Heart right ventricle (tissue), 16 donors: ENCODE data around the gene NACC1. TPM values are rescaled to one million over a fixed set of nuclear protein-coding genes. Genes with fewer than 3 reads are reported as not detected.
A peak's percentile ranks its signal among the peaks of the same experiment; 100 is the strongest.

Experiments used
- ATAC-seq, 8 donors: fragments of 200-7000 bp; cut with Tn5 transposase; one replicate each; pipeline ENCODE4 v1.9.1; 2020; ENCODE audit warnings: mild to moderate bottlenecking in 8 of 8, moderate library complexity in 8 of 8, moderate number of reproducible peaks in 1 of 8
- DNase-seq, 2 donors: peaks; one replicate each; pipeline ENCODE4 v3.0.0-alpha.2; 2020
- H3K27ac ChIP-seq, 10 donors: fragments of 200-600 bp; sonication (generic) in 2 of 10; one replicate each; pipeline versions ENCODE4 v1.5.0 to v1.8.0; 2020 to 2022; ENCODE audit warnings: mild to moderate bottlenecking in 3 of 10
- H3K27me3 ChIP-seq, 7 donors: fragments of 200-600 bp; one replicate each; pipeline ENCODE4 v1.8.0; 2021 to 2022; ENCODE audit warnings: mild to moderate bottlenecking in 2 of 7
- H3K36me3 ChIP-seq, 9 donors: fragments of 200-600 bp; sonication (generic) in 1 of 9; one replicate each; pipeline versions ENCODE4 v1.5.0 to v1.8.0; 2020 to 2022; ENCODE audit warnings: mild to moderate bottlenecking in 2 of 9
- H3K4me1 ChIP-seq, 9 donors: fragments of 200-600 bp; sonication (generic) in 1 of 9; one replicate each; pipeline versions ENCODE4 v1.5.0 to v1.8.0; 2020 to 2022; ENCODE audit warnings: mild to moderate bottlenecking in 4 of 9
- H3K4me3 ChIP-seq, 10 donors: fragments of 200-600 bp; sonication (generic) in 2 of 10; one replicate each; pipeline versions ENCODE4 v1.5.0 to v1.8.0; 2020 to 2022; ENCODE audit warnings: mild to moderate bottlenecking in 7 of 10, moderate library complexity in 2 of 10
- H3K9me3 ChIP-seq, 11 donors: fragments of 200-600 bp in 10 of 11; sonication (generic) in 2 of 11; one replicate each; pipeline versions ENCODE4 v1.5.0 to v1.8.0; 2013 to 2022; ENCODE audit warnings: mild to moderate bottlenecking in 2 of 11, control low read depth in 1 of 11, moderate library complexity in 1 of 11
- WGBS, 2 donors: extraction: QIAGEN DNeasy Blood & Tissue Kit; methylation state at CpG; one replicate each; pipeline ENCODE4 v1.1.7; 2013; ENCODE audit warnings: inconsistent platforms in 1 of 2; 5-methylcytosine and 5-hydroxymethylcytosine counted together
- intact Hi-C, 10 donors: fragments of 100-400 bp; cut with DNase I; formaldehyde crosslinking; loops; one replicate each; pipeline versions ENCODE4 v1.11.1 to v1.14.2; 2022
- polyA plus RNA-seq, 2 donors: library from polyadenylated mRNA; stranded (reverse); fragments of 200-250 nt; gene quantifications; one replicate each; pipeline ENCODE4 v1.2.3, GENCODE V29; 2013
- total RNA-seq, 10 donors: library from RNA; stranded (reverse); fragmentation: NEBNext Ultra II Directional in 3 of 10; extraction: Animal tissue kit (Norgen Biotek cat#: 25700) in 3 of 10; gene quantifications; one replicate each; pipeline versions ENCODE4 v1.2.1 to v1.2.4, GENCODE V29; 2021 to 2023
- TF ChIP-seq, protein P1 (sequence below), 9 donors: fragments of 200-600 bp; sonication (generic) in 2 of 9; IDR thresholded peaks; one replicate each; pipeline versions ENCODE4 v1.5.0 to v1.8.0; 2021 to 2022; ENCODE audit warnings: antibody characterized with exemption in 9 of 9, mild to moderate bottlenecking in 5 of 9, moderate library complexity in 1 of 9
- donor health status: Arrhythmogenic right ventricular cardiomyopathy.
- donor health status: ischemic (EF 13 %, LVEDD 7.1; RV severe dilation, severe dysfunction).
- donor health status: healthy with polysubstance abuse.
- donor health status: DM: no; HTN: yes; CAD: no.
- donor health status: DM: no; HTN: no; CAD: no.
- donor health status: ischemic (EF 25% LVEDD 6.9; RV normal size, moderate dysfunction).
- donor health status: ischemic (EF 25% LVEDD 5.7; RV mildly dilated, moderate dysfunction).
- donor health status: healthy.
- donor health status: DM: yes; HTN: yes; CAD: no.
- donor health status: Ischemic cardiomyopathy.
- donor health status: ischemic (EF 35%, LVEDD 5.7; RV mildly dilated, moderate dysfunction).
- donor health status: nonischemic (EF 11% LVEDD 7.7; RV severe dilation, severe dysfunction).
- donor health status: DM: yes; HTN: yes; CAD: no.
- donor health status: PGD.
- donor health status: ischemic (EF 29% LVEDD 5.4; RV normal size, mild dysfunction).
- donor health status: nonischemic (EF 23%, LVEDD 6.1; RV moderate dilation, normal function).

NACC1 gene
- total and polyA plus RNA-seq, 12 donors: 23.9 to 58.0 (median 33.0) TPM

DNA sequence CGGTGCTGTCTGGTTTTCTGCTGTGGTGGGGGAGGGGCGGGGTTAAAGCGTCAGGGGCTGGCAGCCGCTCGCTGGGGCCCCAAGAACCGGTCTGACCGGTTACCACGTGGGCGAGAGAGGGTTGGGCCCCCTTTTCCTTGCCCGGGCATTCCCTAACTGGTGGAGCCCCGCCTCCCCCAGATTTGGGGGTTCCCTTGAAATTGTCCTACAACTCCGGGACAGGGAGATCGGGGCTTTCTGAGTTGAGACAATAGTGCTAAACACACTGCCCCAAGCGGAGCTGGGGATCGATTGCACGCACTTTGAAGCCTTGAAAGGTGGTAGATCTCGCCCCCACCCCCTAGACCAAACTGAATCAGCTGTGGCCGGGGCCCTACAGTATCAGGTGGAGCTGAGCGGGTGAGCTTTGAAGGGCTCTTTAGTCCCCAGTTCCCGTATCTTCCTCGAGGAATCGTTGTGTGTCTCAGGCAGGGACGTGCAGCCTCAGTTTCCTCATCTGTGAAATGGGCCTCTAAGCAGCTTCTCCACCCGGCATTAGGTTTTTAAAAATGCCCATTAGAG is 36.9 kb downstream of the NACC1 start:
- Histone ChIP-seq H3K9me3 (no peaks in the 10 kb centered on the region), H3K27me3 (no peaks in the 10 kb centered on the region), H3K4me3 (peak overlapping the region; percentile 64 to 100 (median 88)), H3K27ac (peak overlapping the region; percentile 86 to 100 (median 98)), H3K36me3 (peaks cover 0 to 11% (median 0%) of the 10 kb centered on the region in 9 donors), H3K4me1 (peaks cover 0 to 36% (median 25%) of the 10 kb centered on the region in 9 donors)
- intact Hi-C loops: loop anchor here in 7 of 10 donors (1.0 to 10.0 kb wide), 9 partner anchors 9 to 692 kb away; partner anchors contain the start of genes LYL1 (in 4 of the 7), JUNB (in 2 of the 7), NACC1 (in 2 of the 7) and TRMT1 (in 2 of the 7)
- 25 to 35% methylated on average over 24 of the region's 24 CpGs for WGBS, 2 donors
- DNase-seq (peak in 1 of 2 donors; percentile 54), ATAC-seq (no peak)
- TF ChIP-seq, protein P1, sequence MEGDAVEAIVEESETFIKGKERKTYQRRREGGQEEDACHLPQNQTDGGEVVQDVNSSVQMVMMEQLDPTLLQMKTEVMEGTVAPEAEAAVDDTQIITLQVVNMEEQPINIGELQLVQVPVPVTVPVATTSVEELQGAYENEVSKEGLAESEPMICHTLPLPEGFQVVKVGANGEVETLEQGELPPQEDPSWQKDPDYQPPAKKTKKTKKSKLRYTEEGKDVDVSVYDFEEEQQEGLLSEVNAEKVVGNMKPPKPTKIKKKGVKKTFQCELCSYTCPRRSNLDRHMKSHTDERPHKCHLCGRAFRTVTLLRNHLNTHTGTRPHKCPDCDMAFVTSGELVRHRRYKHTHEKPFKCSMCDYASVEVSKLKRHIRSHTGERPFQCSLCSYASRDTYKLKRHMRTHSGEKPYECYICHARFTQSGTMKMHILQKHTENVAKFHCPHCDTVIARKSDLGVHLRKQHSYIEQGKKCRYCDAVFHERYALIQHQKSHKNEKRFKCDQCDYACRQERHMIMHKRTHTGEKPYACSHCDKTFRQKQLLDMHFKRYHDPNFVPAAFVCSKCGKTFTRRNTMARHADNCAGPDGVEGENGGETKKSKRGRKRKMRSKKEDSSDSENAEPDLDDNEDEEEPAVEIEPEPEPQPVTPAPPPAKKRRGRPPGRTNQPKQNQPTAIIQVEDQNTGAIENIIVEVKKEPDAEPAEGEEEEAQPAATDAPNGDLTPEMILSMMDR (IDR thresholded peaks at IDR 0.05): peak in 2 of 9 donors; percentile 9 to 12

DNA sequence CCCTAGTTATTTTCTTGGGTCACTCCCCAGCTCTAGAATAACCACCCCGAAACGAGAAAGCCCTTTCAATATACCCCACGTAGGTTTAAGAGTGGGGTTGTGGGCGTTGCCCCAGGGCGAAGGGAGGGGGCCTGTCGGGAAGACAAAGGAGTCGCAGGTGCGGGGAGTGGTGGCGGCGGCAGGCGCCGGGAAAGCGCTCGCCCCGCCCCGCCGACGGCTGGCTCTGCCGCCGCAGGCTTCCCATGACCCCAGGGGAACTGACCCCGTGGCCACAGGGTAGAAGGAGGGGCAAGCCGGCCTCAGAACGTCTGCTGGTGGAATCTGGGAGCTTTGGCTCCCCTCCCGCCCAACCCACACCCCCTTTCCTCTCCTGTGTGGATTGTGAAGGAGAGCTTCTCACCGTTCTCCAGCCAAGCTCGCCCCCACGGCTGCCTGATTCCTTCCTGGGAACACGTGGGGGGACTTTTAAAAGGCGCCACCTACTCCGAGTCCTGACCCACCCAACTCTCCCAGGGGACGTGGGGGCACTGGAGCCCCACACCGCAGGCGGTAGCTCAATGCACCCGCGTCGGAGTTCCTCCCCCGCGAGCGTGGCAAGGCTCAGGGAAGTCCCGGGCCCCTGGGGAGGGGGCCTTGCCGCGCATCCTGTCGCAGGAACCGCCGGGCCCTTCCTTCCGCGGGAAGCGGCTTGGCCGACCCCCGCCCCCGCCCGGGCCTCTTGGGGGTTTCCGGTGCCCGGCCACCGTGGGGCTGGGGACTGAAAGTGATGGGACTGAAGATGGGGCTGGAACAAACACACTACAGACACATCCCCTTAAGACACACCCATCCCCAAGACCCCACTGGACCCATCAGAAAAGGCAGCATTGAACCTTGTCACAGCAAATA is 37.7 kb downstream of the NACC1 start:
- Histone ChIP-seq H3K9me3 (no peaks in the 10 kb centered on the region), H3K4me1 (peaks cover 0 to 43% (median 25%) of the 10 kb centered on the region in 9 donors), H3K4me3 (peak overlapping the region; percentile 64 to 100 (median 88)), H3K27me3 (no peaks in the 10 kb centered on the region), H3K27ac (peak overlapping the region; percentile 86 to 100 (median 98)), H3K36me3 (peaks cover 0 to 11% (median 0%) of the 10 kb centered on the region in 9 donors)
- peak in 7 of 8 donors; percentile 5 to 29 (median 10) for ATAC-seq
- TF ChIP-seq, protein P1 (IDR thresholded peaks at IDR 0.05): no peak
- intact Hi-C loops: loop anchor here in 4 of 10 donors (1.0 to 10.0 kb wide), 4 partner anchors 9 to 689 kb away; partner anchors contain the start of gene JUNB (in 1 of the 4)
- 11 to 18% methylated on average over 51 to 55 of the region's 55 CpGs for WGBS, 2 donors
- peak; percentile 86 to 91 for DNase-seq

DNA sequence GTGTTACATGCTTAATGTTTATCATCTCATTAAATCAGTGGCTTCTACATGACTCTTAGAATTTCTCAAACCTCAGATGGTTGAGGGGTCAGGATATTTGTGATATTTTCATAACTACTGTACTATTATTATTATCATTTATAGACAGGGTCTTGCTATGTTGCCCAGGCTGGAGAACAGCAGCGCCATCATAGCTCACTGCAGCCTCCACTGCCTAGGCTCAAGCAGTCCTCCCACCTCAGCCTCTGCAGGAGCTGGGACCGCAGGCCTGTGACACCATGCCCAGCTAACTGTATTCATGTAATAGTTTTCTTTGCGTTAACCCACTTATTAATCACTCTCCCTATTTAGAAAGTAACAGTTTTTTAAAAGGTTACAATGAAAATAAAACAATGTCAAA is 41.6 kb downstream of the NACC1 start:
- TF ChIP-seq, protein P1 (IDR thresholded peaks at IDR 0.05): no peak
- DNase-seq: no peak
- intact Hi-C loops: loop anchor here in 5 of 10 donors (5.0 to 10.0 kb wide), 4 partner anchors 48 to 685 kb away; partner anchors contain the start of gene JUNB (in 1 of the 5)
- Histone ChIP-seq H3K9me3 (no peaks in the 10 kb centered on the region), H3K4me3 (no peak overlapping the region), H3K27me3 (no peaks in the 10 kb centered on the region), H3K27ac (peak overlapping the region in 1 of 10 donors; percentile 99), H3K4me1 (peaks cover 10 to 82% (median 52%) of the 10 kb centered on the region in 9 donors), H3K36me3 (no peaks in the 10 kb centered on the region)
- no peak for ATAC-seq
- WGBS, 2 donors: 96 to 98% methylated on average over 3 of the region's 3 CpGs

DNA sequence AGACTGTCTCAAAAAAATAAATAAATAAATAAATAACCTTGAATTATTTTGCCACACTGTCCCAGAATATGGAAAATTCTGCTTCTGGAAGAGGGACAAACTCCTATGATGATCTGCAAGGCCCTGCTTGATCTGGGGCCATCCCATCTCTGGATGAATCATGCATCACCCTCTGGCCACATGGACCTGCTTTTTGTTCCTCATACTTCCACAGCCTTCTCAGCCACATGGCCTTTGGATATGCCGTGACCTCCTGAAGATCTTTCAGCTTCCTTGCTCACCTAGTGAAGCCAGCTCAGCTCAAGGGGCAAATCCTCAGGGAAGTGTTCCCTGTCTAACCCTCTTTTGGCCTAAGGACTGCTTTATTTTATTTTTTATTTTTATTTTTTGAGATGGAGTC is 42.5 kb downstream of the NACC1 start:
- TF ChIP-seq, protein P1 (IDR thresholded peaks at IDR 0.05): no peak
- 90 to 100% methylated on average over 1 of the region's 1 CpG for WGBS, 2 donors
- DNase-seq: no peak
- Histone ChIP-seq H3K27me3 (no peaks in the 10 kb centered on the region), H3K4me3 (no peak overlapping the region), H3K4me1 (peaks cover 13 to 82% (median 52%) of the 10 kb centered on the region in 9 donors), H3K36me3 (no peaks in the 10 kb centered on the region), H3K9me3 (no peaks in the 10 kb centered on the region), H3K27ac (peak overlapping the region in 3 of 10 donors; percentile 30 to 99 (median 98))
- intact Hi-C loops: loop anchor here in 2 of 10 donors (10.0 kb wide), 2 partner anchors 186 to 684 kb away; no protein-coding TSS in a partner anchor
- ATAC-seq: no peak
